B cell (primary cell): ENCODE results near the gene PNRC2. TPM values are rescaled to one million over a fixed set of nuclear protein-coding genes. Genes with fewer than 3 reads are reported as not detected.
"Not testable (repeated sequence)": the region's sequence is repeated elsewhere in the genome, so short reads cannot be mapped to it uniquely, and the experiment has no call there.

Source experiments
- ATAC-seq: fragments of 200-7000 bp; cut with Tn5 transposase; one replicate; pipeline ENCODE4 v1.10.0; 2021; ENCODE audit warnings: low read depth, mild to moderate bottlenecking, moderate number of reproducible peaks, moderate library complexity
- CTCF ChIA-PET: fragments of 350-600 bp; sonication (Branson Sonifier 250); formaldehyde crosslinking; loops from one replicate; lab custom pipeline; 2021; ENCODE audit warnings: antibody characterized with exemption, inconsistent platforms; lab: Charles Lee
- POLR2A ChIA-PET: fragments of 350-600 bp; sonication (Branson Sonifier 250); formaldehyde crosslinking; loops from one replicate; lab custom pipeline; 2021; ENCODE audit warnings: antibody characterized with exemption; lab: Charles Lee
- DNase-seq: peaks from one replicate; pipeline ENCODE4 v3.0.0; 2013
- H2AFZ ChIP-seq: 2 replicates; pipeline ENCODE4 v1.6.1; 2012; ENCODE audit warnings: mild to moderate bottlenecking, low read depth, low read length; ENCODE audit not compliant: insufficient read depth, poor library complexity, severe bottlenecking
- H3K27ac ChIP-seq, 2 donors: 1 replicate in 1 of 2; 2 replicates in 1 of 2; pipeline ENCODE4 v1.5.1; 2012 to 2013; ENCODE audit warnings: low read length in 2 of 2, mild to moderate bottlenecking in 2 of 2, moderate library complexity in 1 of 2
- H3K27me3 ChIP-seq, 4 experiments: fragments of 200-600 bp in 1 of 4; sonication (generic) in 1 of 4; replicated peaks in 1 of 4; 1 replicate in 2 of 4; 2 replicates in 2 of 4; pipeline versions ENCODE4 v1.6.1 to v1.7.0; 2013 to 2016; ENCODE audit warnings: low read length in 3 of 4, mild to moderate bottlenecking in 2 of 4, mixed read lengths in 1 of 4, moderate library complexity in 1 of 4; ENCODE audit not compliant: insufficient read depth in 4 of 4, control insufficient read depth in 3 of 4; ENCODE audit errors: control extremely low read depth in 1 of 4
- H3K36me3 ChIP-seq, 2 experiments: replicated peaks in 1 of 2; 1 replicate in 1 of 2; 2 replicates in 1 of 2; pipeline versions ENCODE4 v1.6.1 to v1.7.1; 2013; ENCODE audit warnings: low read length in 1 of 2; ENCODE audit not compliant: insufficient read depth in 2 of 2, control insufficient read depth in 1 of 2; ENCODE audit errors: control extremely low read depth in 1 of 2, extremely low read depth in 1 of 2
- H3K4me1 ChIP-seq, 2 donors: fragments of 200-600 bp in 1 of 2; sonication (generic) in 1 of 2; 1 replicate in 1 of 2; 2 replicates in 1 of 2; pipeline versions ENCODE4 v1.5.1 to v1.6.1; 2013 to 2017; ENCODE audit warnings: low read length in 2 of 2; ENCODE audit not compliant: control insufficient read depth in 2 of 2, insufficient read depth in 2 of 2
- H3K4me2 ChIP-seq: replicated peaks from 2 replicates; pipeline ENCODE3; 2012; ENCODE audit warnings: mild to moderate bottlenecking, low read depth, low read length; ENCODE audit not compliant: poor library complexity, severe bottlenecking
- H3K4me3 ChIP-seq, 5 experiments: fragments of 200-600 bp in 1 of 5; sonication (generic) in 1 of 5; 1 replicate in 3 of 5; 2 replicates in 2 of 5; pipeline versions ENCODE4 v1.5.1 to v1.7.0; 2011 to 2016; ENCODE audit warnings: low read length in 4 of 5, mild to moderate bottlenecking in 4 of 5, low read depth in 2 of 5, control low read depth in 1 of 5, moderate library complexity in 1 of 5; ENCODE audit not compliant: insufficient read depth in 1 of 5; ENCODE audit errors: control extremely low read depth in 1 of 5, extremely low read depth in 1 of 5
- H3K79me2 ChIP-seq: fragments of 200-600 bp; sonication (generic); one replicate; pipeline ENCODE4 v1.6.0; 2016; ENCODE audit warnings: low read length; ENCODE audit not compliant: control insufficient read depth, insufficient read depth
- H3K9ac ChIP-seq: fragments of 200-600 bp; sonication (generic); 2 replicates; pipeline ENCODE4 v1.6.1; 2017; ENCODE audit warnings: mild to moderate bottlenecking, low read length, moderate library complexity
- H3K9me3 ChIP-seq, 3 donors: one replicate each; pipeline versions ENCODE4 v1.6.1 to v1.7.1; 2013; ENCODE audit warnings: low read length in 2 of 3; ENCODE audit not compliant: control insufficient read depth in 2 of 3, insufficient read depth in 1 of 3; ENCODE audit errors: control extremely low read depth in 1 of 3
- H4K20me1 ChIP-seq: 2 replicates; pipeline ENCODE4 v1.6.0; 2012; ENCODE audit warnings: mild to moderate bottlenecking, low read length; ENCODE audit not compliant: insufficient read depth, control insufficient read depth, poor library complexity, severe bottlenecking
- H3K27ac Mint-ChIP-seq: one replicate; pipeline ENCODE4 v1.8.0; 2021; ENCODE audit warnings: mixed read lengths
- H3K27me3 Mint-ChIP-seq: one replicate; pipeline ENCODE4 v1.8.0; 2021; ENCODE audit warnings: mixed read lengths
- H3K4me1 Mint-ChIP-seq: one replicate; pipeline ENCODE4 v1.8.0; 2021; ENCODE audit warnings: mixed read lengths
- H3K4me3 Mint-ChIP-seq: one replicate; pipeline ENCODE4 v1.8.0; 2021; ENCODE audit warnings: mixed read lengths
- H3K9me3 Mint-ChIP-seq: one replicate; pipeline ENCODE4 v1.8.0; 2022; ENCODE audit warnings: mixed read lengths; ENCODE audit not compliant: insufficient read depth
- CTCF ChIP-seq: fragments of 200-600 bp; IDR thresholded peaks from one replicate; pipeline ENCODE4 v1.8.0; 2022; ENCODE audit warnings: antibody characterized with exemption, mild to moderate bottlenecking
- EZH2 ChIP-seq: IDR thresholded peaks from 2 replicates; pipeline ENCODE4 v1.6.1; 2012; ENCODE audit warnings: borderline replicate concordance, low read depth, mild to moderate bottlenecking, moderate library complexity, low read length; ENCODE audit not compliant: insufficient read depth, poor library complexity, severe bottlenecking
- WGBS: methylation state at CpG from one replicate; pipeline ENCODE4 v1.1.5; 2013; ENCODE audit warnings: missing lambda C conversion rate; ENCODE audit not compliant: insufficient coverage; 5-methylcytosine and 5-hydroxymethylcytosine counted together
- intact Hi-C: fragments of 100-400 bp; cut with micrococcal nuclease; formaldehyde crosslinking; loops from one replicate; pipeline ENCODE4 v1.10.0; 2022
- polyA plus RNA-seq: library from polyadenylated mRNA; depleted of rRNA; stranded (reverse); fragments of >200 nt; gene quantifications from 2 replicates; pipeline ENCODE4 v1.2.3, GENCODE V29; 2012
- total RNA-seq, 2 donors: library from RNA; stranded (reverse); fragments of 120-200 nt in 1 of 2; gene quantifications; 1 replicate in 1 of 2; 2 replicates in 1 of 2; pipeline versions ENCODE4 v1.2.3 to v1.2.4, GENCODE V29; 2013 to 2022

The PNRC2 gene
- total and polyA plus RNA-seq, 2 donors (not counting 1 experiment from before 2014, with no cell fraction given) = 89.8 to 174 TPM

GRCh38 chr1:24009406-24009805, 49.8 kb downstream of the PNRC2 start:
- H3K4me1 Mint-ChIP-seq = no peaks in the 10 kb centered on the region
- Histone ChIP-seq H2AFZ (no peak overlapping the region), H4K20me1 (no peaks in the 10 kb centered on the region), H3K79me2 (no peaks in the 10 kb centered on the region), H3K9me3 (no peaks in the 10 kb centered on the region), H3K36me3 (no peaks in the 10 kb centered on the region), H3K9ac (no peak overlapping the region), H3K4me3 (no peak overlapping the region), H3K4me1 (no peaks in the 10 kb centered on the region), H3K27ac (no peak overlapping the region), H3K4me2 (no peak overlapping the region), H3K27me3 (peaks cover 0 to 2% (median 0%) of the 10 kb centered on the region in 4 experiments)
- ChIA-PET CTCF (no interaction called here), POLR2A (no interaction called here)
- no peak overlapping the region for H3K27ac Mint-ChIP-seq
- 100% methylated on average over 1 of the region's 1 CpG for WGBS
- H3K9me3 Mint-ChIP-seq = no peaks in the 10 kb centered on the region
- H3K4me3 Mint-ChIP-seq = no peak overlapping the region
- peaks cover 22% of the 10 kb centered on the region for H3K27me3 Mint-ChIP-seq
- TF ChIP-seq CTCF = no peak
- no peak for TF ChIP-seq EZH2
- intact Hi-C loops = no loop called here
- no peak for ATAC-seq
- DNase-seq = no peak

- H2AFZ ChIP-seq = no peak overlapping the region
- no peak overlapping the region for H3K4me3 ChIP-seq
- intact Hi-C loops = no loop called here
- H3K9me3 Mint-ChIP-seq = no peaks in the 10 kb centered on the region
- no peaks in the 10 kb centered on the region for H3K4me1 ChIP-seq
- no peaks in the 10 kb centered on the region for H4K20me1 ChIP-seq
- no peaks in the 10 kb centered on the region for H3K36me3 ChIP-seq
- H3K27ac Mint-ChIP-seq = no peak overlapping the region
- ATAC-seq (no peak), DNase-seq (no peak)
- no peaks in the 10 kb centered on the region for H3K79me2 ChIP-seq
- H3K27ac ChIP-seq = no peak overlapping the region
- no peak overlapping the region for H3K4me3 Mint-ChIP-seq
- no peaks in the 10 kb centered on the region for H3K9me3 ChIP-seq
- CTCF ChIA-PET = interaction anchor here (0.6 kb wide), 1 partner anchor 826 kb away, joined by 3 read pairs; no protein-coding TSS in a partner anchor
- peaks cover 31% of the 10 kb centered on the region for H3K27me3 Mint-ChIP-seq
- H3K4me1 Mint-ChIP-seq = no peaks in the 10 kb centered on the region
- WGBS = 92% methylated on average over 3 of the region's 5 CpGs
- H3K4me2 ChIP-seq = no peak overlapping the region
- POLR2A ChIA-PET = no interaction called here
- TF ChIP-seq EZH2 (no peak), CTCF (no peak)
- H3K27me3 ChIP-seq = peaks cover 0 to 5% (median 1%) of the 10 kb centered on the region in 4 experiments
- no peak overlapping the region for H3K9ac ChIP-seq
These were observed 51.0 kb downstream of the PNRC2 start for GRCh38 chr1:24010650-24011049.

- H3K4me2 ChIP-seq, H3K27me3 ChIP-seq, H3K27ac Mint-ChIP-seq, H3K4me1 ChIP-seq, H3K9ac ChIP-seq, H3K79me2 ChIP-seq, DNase-seq, POLR2A ChIA-PET, H4K20me1 ChIP-seq, H3K4me3 ChIP-seq, ATAC-seq, H3K9me3 Mint-ChIP-seq, CTCF ChIA-PET, H2AFZ ChIP-seq, intact Hi-C loops, H3K4me1 Mint-ChIP-seq, H3K27ac ChIP-seq, H3K4me3 Mint-ChIP-seq, H3K9me3 ChIP-seq, H3K36me3 ChIP-seq: not testable (repeated sequence)
- 100% methylated on average over 4 of the region's 8 CpGs for WGBS
- H3K27me3 Mint-ChIP-seq = peaks cover 27% of the 10 kb centered on the region
These were observed 53.2 kb downstream of the PNRC2 start for GRCh38 chr1:24012878-24013277.
